Stomach smooth muscle (tissue), 2 donors: ENCODE data around the gene TANC1.

ENCODE experiments used
- H3K27ac ChIP-seq: one replicate; pipeline ENCODE4 v1.7.0; 2013; ENCODE audit warnings: mild to moderate bottlenecking, low read length, inconsistent platforms
- H3K27me3 ChIP-seq, 2 donors: one replicate each; pipeline ENCODE4 v1.7.0; 2013; ENCODE audit warnings: low read length in 2 of 2; ENCODE audit not compliant: insufficient read depth in 2 of 2, control insufficient read depth in 1 of 2
- H3K36me3 ChIP-seq, 2 donors: one replicate each; pipeline ENCODE4 v1.7.0; 2013; ENCODE audit warnings: low read length in 2 of 2; ENCODE audit not compliant: control insufficient read depth in 2 of 2, insufficient read depth in 2 of 2
- H3K4me1 ChIP-seq: one replicate; pipeline ENCODE4 v1.7.0; 2013; ENCODE audit warnings: low read length; ENCODE audit not compliant: control insufficient read depth, insufficient read depth
- H3K4me3 ChIP-seq, 2 donors: one replicate each; pipeline ENCODE4 v1.7.0; 2013; ENCODE audit warnings: low read length in 2 of 2
- H3K9ac ChIP-seq, 2 donors: one replicate each; pipeline ENCODE4 v1.7.0; 2013; ENCODE audit warnings: low read length in 2 of 2, mild to moderate bottlenecking in 1 of 2
- H3K9me3 ChIP-seq, 2 donors: one replicate each; pipeline ENCODE4 v1.7.0; 2013; ENCODE audit warnings: low read length in 2 of 2; ENCODE audit not compliant: control insufficient read depth in 2 of 2
- donor health status: healthy.
- donor health status: Pancreatic carcinoma.

Gene TANC1

DNA sequence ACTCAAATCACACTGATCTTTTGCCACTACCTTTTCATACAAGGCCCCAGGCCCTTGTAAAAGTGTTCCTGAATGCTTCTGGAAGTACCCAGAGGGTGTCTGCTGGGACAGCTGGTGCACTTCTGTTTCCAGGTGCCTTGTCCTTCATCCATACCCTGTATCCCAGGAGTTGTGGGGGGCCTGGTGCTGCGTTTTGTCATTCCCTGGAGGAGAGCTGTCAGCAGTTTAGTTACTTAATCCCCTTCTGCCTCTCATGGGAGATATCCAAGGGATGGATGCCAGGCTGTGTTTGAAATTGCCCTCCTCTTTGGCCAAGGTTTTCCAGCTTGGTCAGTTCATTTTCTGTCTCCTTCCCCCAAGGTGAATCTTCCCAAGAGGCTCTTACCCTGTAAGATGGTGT lies 159.8 kb downstream of the TANC1 start:
- H3K27me3 ChIP-seq = no peaks in the 10 kb centered on the region
- no peaks in the 10 kb centered on the region for H3K9me3 ChIP-seq
- no peak overlapping the region for H3K27ac ChIP-seq
- peaks cover 48% of the 10 kb centered on the region for H3K4me1 ChIP-seq
- no peaks in the 10 kb centered on the region for H3K36me3 ChIP-seq
- H3K4me3 ChIP-seq = no peak overlapping the region
- H3K9ac ChIP-seq = no peak overlapping the region

DNA sequence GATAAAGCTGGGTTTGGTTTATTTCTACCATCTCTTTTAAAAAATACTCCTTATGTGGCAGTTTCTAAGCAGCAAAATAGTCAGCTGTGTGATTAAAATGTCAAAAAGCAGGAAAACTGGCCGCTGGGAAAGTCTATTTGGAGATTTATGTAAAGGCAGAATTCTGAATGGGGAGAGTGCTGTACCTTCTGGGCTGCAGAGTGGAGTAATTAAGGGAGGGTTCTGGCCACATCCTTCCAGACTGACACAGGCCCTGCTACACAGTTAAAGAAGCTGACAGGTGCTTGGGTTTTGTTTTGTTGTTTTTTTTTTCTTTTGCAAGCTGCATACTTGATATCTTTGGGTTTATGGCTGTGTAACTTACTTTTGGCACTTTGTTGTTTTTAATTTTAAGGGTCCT lies 160.8 kb downstream of the TANC1 start:
- Histone ChIP-seq H3K4me1 (peaks cover 44% of the 10 kb centered on the region), H3K27ac (no peak overlapping the region), H3K9me3 (no peaks in the 10 kb centered on the region), H3K4me3 (no peak overlapping the region), H3K36me3 (no peaks in the 10 kb centered on the region), H3K27me3 (no peaks in the 10 kb centered on the region), H3K9ac (no peak overlapping the region)

- Histone ChIP-seq H3K27me3 (no peaks in the 10 kb centered on the region), H3K4me1 (peaks cover 39% of the 10 kb centered on the region), H3K9ac (no peak overlapping the region), H3K9me3 (no peaks in the 10 kb centered on the region), H3K36me3 (no peaks in the 10 kb centered on the region), H3K27ac (no peak overlapping the region), H3K4me3 (peak overlapping the region in 1 of 2 donors; percentile 22)
Measured at GRCh38 chr2:159129824-159130223, 161.4 kb downstream of the TANC1 start.

DNA sequence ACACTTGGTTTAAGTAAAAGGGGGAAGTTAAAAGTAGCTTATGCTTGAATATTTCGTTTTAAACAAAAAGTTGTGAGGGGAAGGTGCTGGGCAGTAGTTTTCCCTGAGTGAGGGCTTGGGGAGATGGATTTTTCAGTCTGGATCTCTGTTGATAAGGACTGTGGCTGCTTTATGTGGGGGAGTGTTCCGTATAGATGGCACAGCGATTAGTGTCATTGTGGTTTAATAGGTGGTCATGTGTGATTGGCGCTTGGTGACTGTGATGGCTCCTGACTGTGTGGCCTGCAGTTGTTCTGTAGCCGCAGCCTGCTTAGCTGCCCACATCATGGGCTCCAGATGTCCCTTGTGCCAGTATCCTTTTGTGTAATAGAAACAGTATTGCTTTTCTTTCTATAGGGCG lies 161.9 kb downstream of the TANC1 start:
- Histone ChIP-seq H3K27ac (no peak overlapping the region), H3K4me1 (peaks cover 35% of the 10 kb centered on the region), H3K4me3 (no peak overlapping the region), H3K36me3 (no peaks in the 10 kb centered on the region), H3K9ac (no peak overlapping the region), H3K9me3 (no peaks in the 10 kb centered on the region), H3K27me3 (no peaks in the 10 kb centered on the region)

- Histone ChIP-seq H3K27me3 (no peaks in the 10 kb centered on the region), H3K9me3 (no peaks in the 10 kb centered on the region), H3K9ac (no peak overlapping the region), H3K36me3 (no peaks in the 10 kb centered on the region), H3K4me1 (peaks cover 39% of the 10 kb centered on the region), H3K4me3 (no peak overlapping the region), H3K27ac (no peak overlapping the region)
Measured at GRCh38 chr2:159131267-159131913, 162.9 kb downstream of the TANC1 start.

- H3K4me1 ChIP-seq = peaks cover 41% of the 10 kb centered on the region
Measured at GRCh38 chr2:159131914-159132281, 163.5 kb downstream of the TANC1 start.

DNA sequence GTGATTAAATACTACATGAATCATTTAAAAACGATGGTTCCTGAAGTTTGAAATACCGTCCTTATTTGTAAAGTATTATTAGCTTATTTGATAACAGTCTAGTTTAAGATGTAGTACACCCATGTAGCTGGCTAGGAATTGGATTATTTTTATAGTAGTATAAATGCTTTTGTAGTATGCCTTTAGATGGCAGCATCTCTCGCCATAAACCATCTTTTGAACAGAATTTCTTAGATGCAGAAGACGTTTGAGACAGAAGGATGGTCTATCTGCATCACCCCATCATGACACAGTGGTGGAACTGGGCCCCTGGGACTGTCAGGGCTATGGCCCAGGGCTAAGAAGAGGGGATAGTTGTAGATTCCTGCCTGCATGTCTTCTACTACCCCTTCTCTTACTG lies 165.4 kb downstream of the TANC1 start:
- Histone ChIP-seq H3K27me3 (no peaks in the 10 kb centered on the region), H3K9me3 (no peaks in the 10 kb centered on the region), H3K4me3 (no peak overlapping the region), H3K27ac (no peak overlapping the region), H3K36me3 (no peaks in the 10 kb centered on the region), H3K4me1 (peaks cover 44% of the 10 kb centered on the region), H3K9ac (no peak overlapping the region)

More at GRCh38 chr2:159131914-159132281, 163.5 kb downstream of the TANC1 start:
- H3K27me3 ChIP-seq = no peaks in the 10 kb centered on the region
- H3K9me3 ChIP-seq = no peaks in the 10 kb centered on the region
- no peaks in the 10 kb centered on the region for H3K36me3 ChIP-seq
- H3K27ac ChIP-seq = no peak overlapping the region
- no peak overlapping the region for H3K4me3 ChIP-seq
- no peak overlapping the region for H3K9ac ChIP-seq

DNA sequence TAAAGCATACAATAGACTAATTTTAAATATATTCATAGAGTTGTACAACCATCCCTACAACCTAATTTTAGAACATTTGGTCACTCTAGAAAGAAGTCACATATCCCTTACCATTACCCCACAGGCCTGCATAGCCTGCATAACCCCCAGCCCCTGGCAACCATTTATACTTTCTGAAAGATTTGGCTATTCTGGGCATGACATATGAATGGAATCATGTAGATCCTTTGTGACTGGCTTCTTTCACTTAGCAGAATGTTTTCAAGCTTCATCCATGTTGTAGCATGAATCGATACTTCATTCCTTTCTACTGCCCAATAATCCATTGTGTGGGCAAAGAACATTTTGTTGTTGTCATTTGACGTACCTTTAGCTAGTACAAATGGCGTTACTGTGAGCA lies 166.5 kb downstream of the TANC1 start:
- Histone ChIP-seq H3K4me3 (peak overlapping the region in 1 of 2 donors; percentile 54), H3K9me3 (no peaks in the 10 kb centered on the region), H3K4me1 (peaks cover 37% of the 10 kb centered on the region), H3K27ac (peak overlapping the region; percentile 82), H3K9ac (no peak overlapping the region), H3K27me3 (no peaks in the 10 kb centered on the region), H3K36me3 (no peaks in the 10 kb centered on the region)

DNA sequence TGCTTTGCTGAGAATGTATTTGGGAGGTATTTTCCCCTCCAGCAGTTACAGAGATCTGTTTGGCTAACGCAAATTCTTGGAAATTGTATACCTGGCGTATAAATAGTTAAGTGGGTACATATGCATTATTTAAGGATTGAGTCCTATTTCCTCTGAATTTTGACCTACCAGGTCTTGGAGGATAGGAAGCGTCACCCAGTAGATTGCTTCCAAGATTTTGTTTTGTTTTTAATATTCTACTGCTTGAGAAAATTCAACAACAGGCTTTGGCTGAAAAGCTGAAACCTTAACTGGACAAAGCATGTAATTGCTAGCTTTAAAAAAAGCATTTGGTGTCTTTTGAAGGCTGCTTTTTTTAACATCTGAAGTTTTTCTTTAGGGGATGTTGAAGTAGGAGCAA lies 168.0 kb downstream of the TANC1 start:
- H3K27ac ChIP-seq = peak overlapping the region; percentile 82
- H3K36me3 ChIP-seq = no peaks in the 10 kb centered on the region
- H3K4me1 ChIP-seq = peaks cover 31% of the 10 kb centered on the region
- H3K9me3 ChIP-seq = no peaks in the 10 kb centered on the region
- peak overlapping the region; percentile 29 to 54 for H3K4me3 ChIP-seq
- no peak overlapping the region for H3K9ac ChIP-seq
- H3K27me3 ChIP-seq = no peaks in the 10 kb centered on the region

DNA sequence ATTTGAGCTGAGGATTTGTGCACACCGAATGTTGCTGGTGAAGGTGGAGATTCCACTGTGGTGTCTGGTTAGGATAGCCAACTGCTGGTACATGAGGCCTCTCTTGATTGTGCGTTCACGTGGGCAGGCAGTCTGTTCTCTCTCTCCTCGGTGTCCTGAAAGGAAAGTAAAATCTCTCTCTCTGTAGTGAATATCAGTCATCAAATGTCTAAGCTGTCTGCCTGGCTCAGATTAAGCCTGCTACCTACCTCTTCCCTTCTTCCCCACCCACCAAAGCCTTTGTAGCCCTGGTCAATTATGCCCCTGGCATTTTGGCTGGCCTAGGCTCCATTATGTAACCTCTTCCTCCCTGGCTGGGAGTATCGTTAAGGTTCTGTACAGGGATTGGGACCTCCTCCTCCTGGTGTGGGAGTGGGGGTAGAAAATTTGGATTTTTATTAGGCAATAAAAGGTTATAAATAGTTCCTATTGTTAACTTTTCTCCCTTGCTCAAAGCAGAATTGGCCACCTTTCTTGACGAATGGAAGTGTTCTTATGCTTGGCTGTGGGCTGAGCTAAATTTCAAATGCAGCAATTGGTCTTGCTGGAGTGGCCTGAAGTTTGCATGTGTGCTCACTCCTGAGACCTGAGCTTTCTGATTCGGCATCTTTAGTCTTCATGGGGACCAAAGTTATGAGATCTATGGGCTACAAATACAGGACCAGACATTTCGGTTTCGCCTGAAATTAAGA lies 169.2 kb downstream of the TANC1 start:
- peak overlapping the region in 1 of 2 donors; percentile 37 for H3K9ac ChIP-seq
- H3K27me3 ChIP-seq = no peaks in the 10 kb centered on the region
- peak overlapping the region; percentile 73 for H3K27ac ChIP-seq
- H3K36me3 ChIP-seq = no peaks in the 10 kb centered on the region
- H3K4me3 ChIP-seq = peak overlapping the region in 1 of 2 donors; percentile 40
- H3K9me3 ChIP-seq = no peaks in the 10 kb centered on the region
- peaks cover 25% of the 10 kb centered on the region for H3K4me1 ChIP-seq

DNA sequence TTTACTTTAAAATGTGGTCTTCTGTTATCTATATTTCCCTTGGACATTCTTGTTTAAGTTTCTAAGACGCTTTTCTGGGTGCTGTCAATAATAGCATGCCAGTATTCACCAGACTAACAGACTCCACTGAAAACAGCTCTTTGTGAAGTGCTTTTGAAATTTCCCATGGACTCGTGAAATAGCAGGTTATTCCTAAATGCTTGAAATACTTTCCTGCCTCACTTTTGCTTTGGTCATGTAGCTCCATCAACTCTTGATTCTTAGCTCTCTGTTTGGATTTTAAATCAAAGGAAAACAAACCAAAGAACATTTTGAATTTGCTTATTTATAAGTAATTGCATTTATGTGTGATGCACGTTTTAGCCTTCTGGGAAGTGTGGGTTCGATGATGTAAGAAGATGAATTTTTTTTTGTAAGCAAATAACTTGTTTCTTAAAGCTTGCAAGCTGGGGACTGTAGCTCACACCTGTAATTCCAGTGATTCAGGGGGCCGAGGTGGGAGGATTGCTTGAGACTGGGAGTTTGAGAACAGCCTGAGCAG lies 170.3 kb downstream of the TANC1 start:
- H3K9ac ChIP-seq = no peak overlapping the region
- H3K36me3 ChIP-seq = no peaks in the 10 kb centered on the region
- H3K27me3 ChIP-seq = no peaks in the 10 kb centered on the region
- peaks cover 24% of the 10 kb centered on the region for H3K4me1 ChIP-seq
- no peak overlapping the region for H3K4me3 ChIP-seq
- H3K27ac ChIP-seq = no peak overlapping the region
- H3K9me3 ChIP-seq = no peaks in the 10 kb centered on the region
